K562 (cell line): Measurements from ENCODE around the gene SLC38A2. TPM values are rescaled to one million over a fixed set of nuclear protein-coding genes. Genes with fewer than 3 reads are reported as not detected.

Experiments used
- ATAC-seq: fragments of 200-7000 bp; cut with Tn5 transposase; 3 replicates; pipeline ENCODE4 v1.9.1; 2020; ENCODE audit warnings: moderate library complexity
- BruUV-seq: library from RNA; stranded (reverse); fragments of 400-500 nt; replicated peaks from 2 replicates; lab custom pipeline; 2021; lab: Mats Ljungman, UMichigan
- CTCF ChIA-PET: fragments of 300-600 bp; formaldehyde crosslinking; extraction: SDS; loops from one replicate; lab custom pipeline; 2021; ENCODE audit warnings: low intra/inter-chr PET ratio; lab: Yijun Ruan, JAX
- POLR2A ChIA-PET: fragments of 300-600, 350-650 bp; sonication (Branson Sonifier 250); formaldehyde crosslinking; extraction: SDS; loops from one replicate; lab custom pipeline; 2021; ENCODE audit warnings: antibody characterized with exemption, inconsistent platforms; lab: Yijun Ruan, JAX
- DNase-seq, 4 experiments: peaks; one replicate each; pipeline versions ENCODE4 v3.0.0 to v3.0.0-alpha.2; 2011 to 2018; ENCODE audit warnings: low spot score in 3 of 4, mixed read lengths in 3 of 4; ENCODE audit errors: extremely low read depth in 1 of 4
- FAIRE-seq: peaks from 2 replicates; lab custom pipeline; 2011; peaks lifted over from hg19 to GRCh38; lab: Jason Lieb, UNC
- H2AFZ ChIP-seq: 2 replicates; pipeline ENCODE4 v1.6.0; 2011; ENCODE audit warnings: low read depth, low read length, control low read depth, inconsistent platforms
- H3K27ac ChIP-seq: fragments of 200-600 bp; 3 replicates; pipeline ENCODE4 v1.8.0; 2011; ENCODE audit warnings: low read depth, mild to moderate bottlenecking, control low read depth, inconsistent platforms, low read length, moderate library complexity, mixed read lengths; ENCODE audit errors: extremely low read depth
- H3K27me3 ChIP-seq, 2 experiments: fragments of 300-600 bp in 1 of 2; 2 replicates in 1 of 2; 3 replicates in 1 of 2; pipeline versions ENCODE4 v1.6.0 to v1.8.0; 2011; ENCODE audit warnings: inconsistent platforms in 2 of 2, low read length in 2 of 2, mild to moderate bottlenecking in 1 of 2, mixed read lengths in 1 of 2, moderate library complexity in 1 of 2; ENCODE audit not compliant: control insufficient read depth in 2 of 2, insufficient read depth in 2 of 2
- H3K36me3 ChIP-seq: fragments of 300-600 bp; 3 replicates; pipeline ENCODE4 v1.8.0; 2011; ENCODE audit warnings: mild to moderate bottlenecking, low read length, inconsistent platforms; ENCODE audit not compliant: control insufficient read depth, insufficient read depth
- H3K4me1 ChIP-seq, 2 experiments: fragments of 200-600 bp in 1 of 2; replicated peaks in 1 of 2; 2 replicates in 1 of 2; 3 replicates in 1 of 2; pipeline versions ENCODE4 v1.5.1 to v1.8.0; 2011; ENCODE audit warnings: inconsistent platforms in 2 of 2, low read length in 2 of 2, mild to moderate bottlenecking in 1 of 2, mixed read lengths in 1 of 2, moderate library complexity in 1 of 2; ENCODE audit not compliant: control insufficient read depth in 2 of 2, insufficient read depth in 2 of 2
- H3K4me2 ChIP-seq: 2 replicates; pipeline ENCODE4 v1.6.1; 2011; ENCODE audit warnings: low read length, control low read depth, inconsistent platforms, mixed read lengths; ENCODE audit not compliant: insufficient read depth
- H3K4me3 ChIP-seq: fragments of 200-600 bp; sonication (generic), shearing (Covaris generic); 2 replicates; pipeline ENCODE4 v1.5.1; 2016; ENCODE audit warnings: control low read depth, inconsistent platforms
- H3K79me2 ChIP-seq: fragments of 200-600 bp; 3 replicates; pipeline ENCODE4 v1.8.0; 2011; ENCODE audit warnings: low read length, inconsistent platforms; ENCODE audit not compliant: control insufficient read depth, insufficient read depth
- H3K9ac ChIP-seq, 2 experiments: 2 replicates each; pipeline versions ENCODE4 v1.6.0 to v1.6.1; 2011; ENCODE audit warnings: low read depth in 2 of 2, low read length in 2 of 2, control low read depth in 1 of 2, inconsistent platforms in 1 of 2, mild to moderate bottlenecking in 1 of 2, mixed read lengths in 1 of 2; ENCODE audit not compliant: insufficient read depth in 1 of 2
- H3K9me1 ChIP-seq: one replicate; pipeline ENCODE4 v1.6.0; 2011; ENCODE audit warnings: inconsistent platforms, mild to moderate bottlenecking, low read length, moderate library complexity; ENCODE audit not compliant: control insufficient read depth, insufficient read depth
- H3K9me3 ChIP-seq: replicated peaks from 2 replicates; pipeline ENCODE4 v1.5.1; 2011; ENCODE audit warnings: low read depth, low read length, inconsistent platforms; ENCODE audit not compliant: control insufficient read depth, insufficient read depth
- H4K20me1 ChIP-seq: replicated peaks from 2 replicates; pipeline ENCODE4 v1.6.1; 2011; ENCODE audit warnings: low read length, inconsistent platforms, mixed read lengths; ENCODE audit not compliant: control insufficient read depth, insufficient read depth
- PRMT5 ChIP-seq: sonication (generic); formaldehyde crosslinking; IDR thresholded peaks from 2 replicates; pipeline ENCODE4 v1.5.0; 2020; ENCODE audit warnings: missing genetic modification reagents
- ZNF318 ChIP-seq, 2 experiments: fragments of 450-650 bp; IDR thresholded peaks; 2 replicates each; pipeline ENCODE4 v1.6.1; 2016; ENCODE audit warnings: mild to moderate bottlenecking in 2 of 2, borderline replicate concordance in 1 of 2, low read depth in 1 of 2, moderate library complexity in 1 of 2
- WGBS: fragments of 100-300 bp; shearing (Covaris generic); methylation state at CpG from one replicate; pipeline ENCODE4 v1.1.6; 2016; ENCODE audit warnings: low coverage, mixed read lengths; ENCODE audit not compliant: insufficient coverage; ENCODE audit errors: missing lambda C conversion rate; 5-methylcytosine and 5-hydroxymethylcytosine counted together
- in situ Hi-C: fragments of 300-500 bp; cut with MboI; formaldehyde crosslinking; loops from 4 replicates; pipeline ENCODE4 v1.15.0; 2018; ENCODE audit warnings: inconsistent platforms, mixed read lengths
- intact Hi-C: fragments of 100-400 bp; cut with micrococcal nuclease; formaldehyde crosslinking; loops from 2 replicates; pipeline ENCODE4 v1.14.2; 2022
- polyA plus RNA-seq, 8 experiments: library from polyadenylated mRNA; depleted of rRNA in 4 of 8; stranded (reverse) in 5 of 8; unstranded in 3 of 8; fragments of >200 nt; fragmentation: Nextera tagmentation in 2 of 8; fragmentation: Illumina TruSeq in 1 of 8; extraction: Ambion mirVana in 2 of 8; extraction: Trizol in 1 of 8; gene quantifications; 2 replicates each; pipeline versions ENCODE4 v1.2.1 to v1.2.3, GENCODE V29; 2011 to 2014; ENCODE audit warnings: inconsistent platforms in 1 of 8, missing spikeins in 1 of 8
- total RNA-seq, 7 experiments: library from RNA; depleted of rRNA in 6 of 7; stranded (reverse); fragments of >200 nt in 6 of 7; fragmentation: Illumina TruSeq in 2 of 7; extraction: Trizol in 2 of 7; gene quantifications; 2 replicates each; pipeline versions ENCODE4 v1.2.1 to v1.2.3, GENCODE V29; 2011 to 2021; ENCODE audit warnings: low replicate concordance in 1 of 7
- TF ChIP-seq, protein P1 (sequence below): fragments of 200-800 bp; sonication (Bioruptor generic); IDR thresholded peaks from 2 replicates; pipeline ENCODE4 v1.6.1; 2016; ENCODE audit warnings: missing genetic modification characterization, missing compliant biosample characterization

Gene SLC38A2
- total and polyA plus RNA-seq, 9 of the 15 experiments (the other 6 are each of a cell fraction or from before 2014, with no cell fraction given): 98.7 to 292 (median 143) TPM

- TF ChIP-seq, protein P1, sequence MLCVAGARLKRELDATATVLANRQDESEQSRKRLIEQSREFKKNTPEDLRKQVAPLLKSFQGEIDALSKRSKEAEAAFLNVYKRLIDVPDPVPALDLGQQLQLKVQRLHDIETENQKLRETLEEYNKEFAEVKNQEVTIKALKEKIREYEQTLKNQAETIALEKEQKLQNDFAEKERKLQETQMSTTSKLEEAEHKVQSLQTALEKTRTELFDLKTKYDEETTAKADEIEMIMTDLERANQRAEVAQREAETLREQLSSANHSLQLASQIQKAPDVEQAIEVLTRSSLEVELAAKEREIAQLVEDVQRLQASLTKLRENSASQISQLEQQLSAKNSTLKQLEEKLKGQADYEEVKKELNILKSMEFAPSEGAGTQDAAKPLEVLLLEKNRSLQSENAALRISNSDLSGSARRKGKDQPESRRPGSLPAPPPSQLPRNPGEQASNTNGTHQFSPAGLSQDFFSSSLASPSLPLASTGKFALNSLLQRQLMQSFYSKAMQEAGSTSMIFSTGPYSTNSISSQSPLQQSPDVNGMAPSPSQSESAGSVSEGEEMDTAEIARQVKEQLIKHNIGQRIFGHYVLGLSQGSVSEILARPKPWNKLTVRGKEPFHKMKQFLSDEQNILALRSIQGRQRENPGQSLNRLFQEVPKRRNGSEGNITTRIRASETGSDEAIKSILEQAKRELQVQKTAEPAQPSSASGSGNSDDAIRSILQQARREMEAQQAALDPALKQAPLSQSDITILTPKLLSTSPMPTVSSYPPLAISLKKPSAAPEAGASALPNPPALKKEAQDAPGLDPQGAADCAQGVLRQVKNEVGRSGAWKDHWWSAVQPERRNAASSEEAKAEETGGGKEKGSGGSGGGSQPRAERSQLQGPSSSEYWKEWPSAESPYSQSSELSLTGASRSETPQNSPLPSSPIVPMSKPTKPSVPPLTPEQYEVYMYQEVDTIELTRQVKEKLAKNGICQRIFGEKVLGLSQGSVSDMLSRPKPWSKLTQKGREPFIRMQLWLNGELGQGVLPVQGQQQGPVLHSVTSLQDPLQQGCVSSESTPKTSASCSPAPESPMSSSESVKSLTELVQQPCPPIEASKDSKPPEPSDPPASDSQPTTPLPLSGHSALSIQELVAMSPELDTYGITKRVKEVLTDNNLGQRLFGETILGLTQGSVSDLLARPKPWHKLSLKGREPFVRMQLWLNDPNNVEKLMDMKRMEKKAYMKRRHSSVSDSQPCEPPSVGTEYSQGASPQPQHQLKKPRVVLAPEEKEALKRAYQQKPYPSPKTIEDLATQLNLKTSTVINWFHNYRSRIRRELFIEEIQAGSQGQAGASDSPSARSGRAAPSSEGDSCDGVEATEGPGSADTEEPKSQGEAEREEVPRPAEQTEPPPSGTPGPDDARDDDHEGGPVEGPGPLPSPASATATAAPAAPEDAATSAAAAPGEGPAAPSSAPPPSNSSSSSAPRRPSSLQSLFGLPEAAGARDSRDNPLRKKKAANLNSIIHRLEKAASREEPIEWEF (CRISPR knock-in tag): no peak
Measured at GRCh38 chr12:46372544-46373300, at the start of gene SLC38A2 (continued).

GRCh38 chr12:46419675-46420074 lies 47.1 kb upstream of the SLC38A2 start:
- no peak for ATAC-seq
- ChIA-PET CTCF (no interaction called here), POLR2A (interaction anchor here (0.7 kb wide), 1 partner anchor 16 kb away, joined by 3 read pairs; no protein-coding TSS in a partner anchor)
- DNase-seq: no peak
- H3K9ac ChIP-seq: no peak overlapping the region
- no peaks in the 10 kb centered on the region for H3K27me3 ChIP-seq
- no peak overlapping the region for H2AFZ ChIP-seq
- no peak overlapping the region for H3K4me3 ChIP-seq
- no peaks in the 10 kb centered on the region for H3K4me1 ChIP-seq
- no peak overlapping the region for H3K27ac ChIP-seq
- no peaks in the 10 kb centered on the region for H3K79me2 ChIP-seq
- H3K36me3 ChIP-seq: no peaks in the 10 kb centered on the region
- no peaks in the 10 kb centered on the region for H3K9me3 ChIP-seq
- H3K9me1 ChIP-seq: no peaks in the 10 kb centered on the region
- no peak for FAIRE-seq
- 32% methylated on average over 1 of the region's 1 CpG for WGBS
- no peak overlapping the region for H3K4me2 ChIP-seq
- intact Hi-C loops (no loop called here), in situ Hi-C loops (no loop called here)
- BruUV-seq: no TSS peak
- H4K20me1 ChIP-seq: no peaks in the 10 kb centered on the region
- TF ChIP-seq ZNF318 (IDR thresholded peaks at IDR 0.05; ENCODE audit: borderline replicate concordance in 1 of 2, low read depth in 1 of 2) (no peak), PRMT5 (no peak)
